Stimulated activated CD8-positive, alpha-beta memory T cell treated with anti-CD3 and anti-CD28 coated beads, Interleukin-4, amount 100 ng/mL, for 24 hours (primary cell): Measurements from ENCODE around the gene EXOG.
"Not testable (repeated sequence)": the region's sequence is repeated elsewhere in the genome, so short reads cannot be mapped to it uniquely, and the experiment has no call there.

Experiments
- DNase-seq: peaks from one replicate; pipeline ENCODE4 v3.0.0-alpha.2; 2020; ENCODE audit warnings: low read depth

EXOG gene

GRCh38 chr3:38563886-38564270 is 67.7 kb downstream of the EXOG start:
- DNase-seq: no peak

GRCh38 chr3:38564631-38565338 is 68.6 kb downstream of the EXOG start:
- DNase-seq: no peak

GRCh38 chr3:38565339-38566214 is 69.4 kb downstream of the EXOG start:
- DNase-seq: no peak

DNA sequence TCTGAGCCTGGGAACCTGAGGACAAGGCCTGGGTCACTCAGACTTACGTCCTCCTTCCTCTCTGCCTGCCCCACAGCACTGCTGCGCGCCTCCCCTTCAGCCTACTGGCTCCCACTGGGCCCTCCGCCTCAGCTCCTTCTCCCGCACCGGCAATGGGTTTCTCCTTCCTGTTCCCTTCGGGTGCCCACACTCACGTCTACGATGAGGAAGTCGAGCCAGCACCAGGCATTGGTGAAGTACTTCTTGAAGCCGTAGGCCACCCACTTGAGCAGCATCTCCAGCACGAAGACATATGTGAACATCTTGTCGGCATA is 70.0 kb downstream of the EXOG start:
- DNase-seq: no peak

DNA sequence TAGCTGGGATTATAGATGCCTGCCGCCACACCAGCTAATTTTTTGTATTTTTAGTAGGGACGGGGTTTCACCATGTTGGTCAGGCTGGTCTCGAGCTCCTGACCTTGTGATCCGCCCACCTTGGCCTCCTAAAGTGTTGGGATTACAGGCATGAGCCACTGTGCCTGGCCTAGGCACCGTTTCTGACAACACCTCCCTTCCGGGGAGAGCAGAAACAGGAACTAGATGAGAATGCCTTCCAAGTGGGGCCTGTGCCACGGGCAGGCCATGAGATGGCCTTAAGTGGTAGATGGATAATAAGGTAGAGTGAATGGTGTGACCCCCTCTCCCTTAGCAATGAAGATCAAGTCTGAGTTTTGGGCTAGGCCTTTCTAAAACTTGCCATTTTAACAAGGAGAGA is 70.7 kb downstream of the EXOG start:
- DNase-seq: not testable (repeated sequence)

DNA sequence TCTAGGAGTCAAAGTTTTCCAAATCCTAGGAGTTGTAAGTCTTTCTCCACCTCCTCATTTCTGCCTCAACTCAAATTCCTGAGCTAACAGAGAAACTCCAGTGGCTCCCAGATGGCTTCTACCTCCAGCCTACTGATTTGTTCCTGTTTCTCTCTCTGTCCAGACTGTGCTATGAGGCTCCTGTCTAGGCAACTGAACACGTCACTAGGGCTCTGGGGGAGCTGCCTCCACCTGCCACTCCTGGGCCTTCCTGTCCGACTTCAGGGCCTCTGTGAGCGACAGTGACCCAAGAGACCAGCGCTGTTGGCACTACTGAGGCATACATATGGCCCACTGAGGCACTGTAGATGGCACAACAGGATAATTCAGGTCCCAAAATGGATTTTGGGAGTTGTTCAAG is 71.4 kb downstream of the EXOG start:
- DNase-seq: no peak

DNA sequence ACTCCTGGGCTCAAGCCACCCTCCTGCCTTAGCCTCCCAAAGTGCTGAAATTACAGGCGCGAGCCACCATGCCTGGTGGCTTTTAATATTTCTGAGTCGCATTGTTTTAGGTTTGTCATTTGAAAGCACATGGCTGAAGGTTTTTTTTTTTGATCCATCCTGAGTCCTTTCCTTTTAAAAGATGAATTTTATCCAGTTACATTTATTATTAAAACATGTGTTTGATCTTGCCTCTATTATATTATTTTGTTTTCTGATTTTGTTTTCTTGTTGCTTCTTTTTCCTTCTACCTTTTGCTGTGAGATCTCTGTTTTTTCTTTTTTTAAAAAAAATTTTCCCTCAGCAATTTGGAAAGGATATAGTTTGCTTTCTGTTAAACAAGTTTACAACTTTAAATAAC is 77.0 kb downstream of the EXOG start:
- no peak for DNase-seq

- DNase-seq: no peak
These were observed 77.4 kb downstream of the EXOG start for GRCh38 chr3:38573556-38573955.

- no peak for DNase-seq
These were observed 78.5 kb downstream of the EXOG start for GRCh38 chr3:38574411-38575278.

GRCh38 chr3:38575279-38575843 is 79.2 kb downstream of the EXOG start:
- no peak for DNase-seq
